ENCODE data around the gene CNTLN. TPM values are rescaled to one million over a fixed set of nuclear protein-coding genes. Genes with fewer than 3 reads are reported as not detected.

Gene CNTLN
- total and polyA plus RNA-seq, 2 experiments from 2014 or later: 3.6 to 9.2 TPM

DNA sequence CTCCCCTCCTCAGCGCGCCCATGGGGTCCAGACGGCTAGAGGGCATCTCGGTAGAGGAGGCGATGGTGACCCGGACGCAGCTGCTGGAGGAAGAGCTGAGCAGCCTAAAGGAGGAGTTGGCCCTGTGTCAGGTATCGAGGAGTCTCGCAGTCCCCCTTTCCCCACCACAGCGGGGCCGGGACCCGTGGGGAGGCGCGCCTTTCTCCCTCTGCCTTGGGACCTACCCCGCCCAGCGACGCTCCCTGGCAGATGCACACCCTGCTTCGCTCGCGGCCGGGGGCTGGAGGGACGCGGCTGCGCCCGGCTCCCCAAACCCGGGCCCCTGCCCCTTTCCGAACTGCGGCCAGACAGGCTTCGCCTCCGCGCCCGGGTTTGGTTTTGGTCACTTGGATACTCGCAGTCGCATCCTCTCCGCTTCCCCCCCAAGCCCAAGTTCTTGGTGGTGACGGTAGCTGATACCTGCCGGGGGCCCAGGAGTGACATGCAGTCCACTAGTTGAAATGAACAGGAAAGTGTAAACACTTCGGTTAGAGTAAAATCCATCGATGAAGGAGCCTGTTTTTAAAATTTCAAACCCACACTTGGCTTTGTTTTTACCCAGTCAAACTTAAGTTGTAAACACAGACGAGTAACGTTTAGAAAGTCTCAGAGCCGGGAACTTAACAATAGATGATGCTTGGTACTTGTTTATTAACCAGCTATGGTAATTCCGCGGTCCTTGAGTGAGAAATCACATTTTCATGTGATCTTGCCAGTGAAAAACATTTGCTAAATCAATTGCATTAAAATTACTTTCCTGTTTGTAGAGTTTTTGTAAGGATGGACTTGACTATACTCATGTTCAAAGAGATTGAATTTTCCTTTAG, 688 bp downstream of the CNTLN start:
- TF ChIP-seq, protein P1, sequence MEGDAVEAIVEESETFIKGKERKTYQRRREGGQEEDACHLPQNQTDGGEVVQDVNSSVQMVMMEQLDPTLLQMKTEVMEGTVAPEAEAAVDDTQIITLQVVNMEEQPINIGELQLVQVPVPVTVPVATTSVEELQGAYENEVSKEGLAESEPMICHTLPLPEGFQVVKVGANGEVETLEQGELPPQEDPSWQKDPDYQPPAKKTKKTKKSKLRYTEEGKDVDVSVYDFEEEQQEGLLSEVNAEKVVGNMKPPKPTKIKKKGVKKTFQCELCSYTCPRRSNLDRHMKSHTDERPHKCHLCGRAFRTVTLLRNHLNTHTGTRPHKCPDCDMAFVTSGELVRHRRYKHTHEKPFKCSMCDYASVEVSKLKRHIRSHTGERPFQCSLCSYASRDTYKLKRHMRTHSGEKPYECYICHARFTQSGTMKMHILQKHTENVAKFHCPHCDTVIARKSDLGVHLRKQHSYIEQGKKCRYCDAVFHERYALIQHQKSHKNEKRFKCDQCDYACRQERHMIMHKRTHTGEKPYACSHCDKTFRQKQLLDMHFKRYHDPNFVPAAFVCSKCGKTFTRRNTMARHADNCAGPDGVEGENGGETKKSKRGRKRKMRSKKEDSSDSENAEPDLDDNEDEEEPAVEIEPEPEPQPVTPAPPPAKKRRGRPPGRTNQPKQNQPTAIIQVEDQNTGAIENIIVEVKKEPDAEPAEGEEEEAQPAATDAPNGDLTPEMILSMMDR (IDR thresholded peaks at IDR 0.05; ENCODE audit: poor library complexity): no peak
- TF ChIP-seq EZH2 (IDR thresholded peaks at IDR 0.05; ENCODE audit: borderline replicate concordance) (no peak), EZH2phosphoT487 (IDR thresholded peaks at IDR 0.05; ENCODE audit: low read depth, severe bottlenecking, unreplicated experiment) (no peak)
- 6% methylated on average over 29 of the region's 44 CpGs for WGBS (ENCODE audit: low lambda C conversion rate, missing lambda C conversion rate)
- peak; percentile 66 for DNase-seq (ENCODE audit: low spot score)
- H3K36me3 ChIP-seq (replicated peaks; ENCODE audit: insufficient read depth, low read depth): no peaks in the 10 kb centered on the region
- peaks cover 5% of the 10 kb centered on the region for H3K4me1 ChIP-seq (ENCODE audit: insufficient read depth)
- no peaks in the 10 kb centered on the region for H3K9me2 ChIP-seq (replicated peaks; ENCODE audit: insufficient read depth)
- no peaks in the 10 kb centered on the region for H3K9me3 ChIP-seq (ENCODE audit: low read depth)
- peak overlapping the region; percentile 86 for H3K4me2 ChIP-seq
- peaks cover 30% of the 10 kb centered on the region for H3K79me2 ChIP-seq
- H2AFZ ChIP-seq: peak overlapping the region; percentile 88
- peak overlapping the region; percentile 77 for H3K27ac ChIP-seq
- no peaks in the 10 kb centered on the region for H3K27me3 ChIP-seq
- peak overlapping the region; percentile 77 for H3K4me3 ChIP-seq
- H4K20me1 ChIP-seq (ENCODE audit: insufficient read depth, poor library complexity, severe bottlenecking): no peaks in the 10 kb centered on the region

DNA sequence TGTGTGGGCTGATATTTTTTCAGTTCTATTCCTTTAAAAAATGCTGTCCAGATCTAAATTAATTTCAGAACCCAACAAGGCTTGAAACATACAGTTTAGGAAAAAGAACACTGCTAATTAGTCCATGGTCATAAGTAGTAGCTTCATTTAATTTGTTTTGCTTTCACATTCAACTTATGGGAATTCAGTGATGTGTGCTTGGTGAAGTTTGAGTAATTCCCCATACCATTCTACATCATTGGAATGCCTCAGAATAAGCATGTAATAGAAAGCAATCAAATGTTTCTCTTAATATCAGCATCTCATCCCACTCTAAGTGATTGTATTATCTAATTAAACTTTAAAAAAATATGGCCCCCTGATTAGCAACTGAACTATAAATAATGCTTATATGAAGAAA, 2.7 kb downstream of the CNTLN start:
- Histone ChIP-seq H2AFZ (no peak overlapping the region), H3K4me3 (no peak overlapping the region), H3K36me3 (replicated peaks; ENCODE audit: insufficient read depth, low read depth) (no peaks in the 10 kb centered on the region), H3K27me3 (no peaks in the 10 kb centered on the region), H3K9me3 (ENCODE audit: low read depth) (no peaks in the 10 kb centered on the region), H4K20me1 (ENCODE audit: insufficient read depth, poor library complexity, severe bottlenecking) (no peaks in the 10 kb centered on the region), H3K4me1 (ENCODE audit: insufficient read depth) (peaks cover 5% of the 10 kb centered on the region), H3K9me2 (replicated peaks; ENCODE audit: insufficient read depth) (no peaks in the 10 kb centered on the region), H3K27ac (no peak overlapping the region), H3K79me2 (peaks cover 37% of the 10 kb centered on the region), H3K4me2 (no peak overlapping the region)
- TF ChIP-seq EZH2phosphoT487 (IDR thresholded peaks at IDR 0.05; ENCODE audit: low read depth, severe bottlenecking, unreplicated experiment): no peak
- TF ChIP-seq EZH2 (IDR thresholded peaks at IDR 0.05; ENCODE audit: borderline replicate concordance): no peak
- TF ChIP-seq, protein P1 (IDR thresholded peaks at IDR 0.05; ENCODE audit: poor library complexity): no peak
- DNase-seq (ENCODE audit: low spot score): no peak

DNA sequence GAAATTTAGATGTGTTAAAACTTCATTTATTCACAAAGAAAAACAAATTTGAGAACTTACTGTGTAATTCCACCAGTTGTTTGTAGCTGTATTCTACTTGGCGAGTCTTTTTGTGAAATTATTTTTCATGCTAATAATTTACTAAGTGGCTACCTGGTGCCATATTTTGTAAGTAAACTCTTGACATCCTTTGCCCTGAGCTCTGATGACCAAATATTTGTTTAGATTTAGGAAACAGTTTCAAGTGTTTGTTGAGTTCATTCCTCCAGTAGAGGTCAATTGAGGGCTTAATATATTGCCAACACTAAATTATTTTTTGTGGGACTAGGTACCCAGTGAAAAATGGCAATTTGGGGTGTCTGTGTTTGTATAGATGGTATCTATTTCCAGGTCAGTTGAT, 3.7 kb downstream of the CNTLN start:
- H3K9me2 ChIP-seq (replicated peaks; ENCODE audit: insufficient read depth): no peaks in the 10 kb centered on the region
- H3K27ac ChIP-seq: no peak overlapping the region
- no peaks in the 10 kb centered on the region for H3K36me3 ChIP-seq (replicated peaks; ENCODE audit: insufficient read depth, low read depth)
- no peak overlapping the region for H3K4me2 ChIP-seq
- peaks cover 5% of the 10 kb centered on the region for H3K4me1 ChIP-seq (ENCODE audit: insufficient read depth)
- no peak overlapping the region for H2AFZ ChIP-seq
- H3K4me3 ChIP-seq: no peak overlapping the region
- H3K79me2 ChIP-seq: peaks cover 37% of the 10 kb centered on the region
- no peaks in the 10 kb centered on the region for H3K27me3 ChIP-seq
- no peak for DNase-seq (ENCODE audit: low spot score)
- TF ChIP-seq, protein P1 (IDR thresholded peaks at IDR 0.05; ENCODE audit: poor library complexity): no peak
- TF ChIP-seq EZH2 (IDR thresholded peaks at IDR 0.05; ENCODE audit: borderline replicate concordance) (no peak), EZH2phosphoT487 (IDR thresholded peaks at IDR 0.05; ENCODE audit: low read depth, severe bottlenecking, unreplicated experiment) (no peak)
- no peaks in the 10 kb centered on the region for H3K9me3 ChIP-seq (ENCODE audit: low read depth)
- 67% methylated on average over 1 of the region's 1 CpG for WGBS (ENCODE audit: low lambda C conversion rate, missing lambda C conversion rate)
- H4K20me1 ChIP-seq (ENCODE audit: insufficient read depth, poor library complexity, severe bottlenecking): no peaks in the 10 kb centered on the region

Measured in hepatocyte (in vitro differentiated cells).